Activated CD4-positive, alpha-beta T cell treated with anti-CD3 and anti-CD28 coated beads, Interleukin-2, Interleukin-4, amounts not matched to agents 100 ng/mL and 50 ng/mL, durations not matched to agents 16 hours and 8 hours (primary cell): Measurements from ENCODE around the gene CCDC192.
A peak's percentile ranks its signal among the peaks of the same experiment; 100 is the strongest.
"Not testable (repeated sequence)": the region's sequence is repeated elsewhere in the genome, so short reads cannot be mapped to it uniquely, and the experiment has no call there.

Experiments
- DNase-seq: peaks from one replicate; pipeline ENCODE4 v3.0.0-alpha.2; 2020; ENCODE audit warnings: low spot score

Gene CCDC192

GRCh38 chr5:127699416-127699815 lies 3.8 kb upstream of the CCDC192 start:
- no peak for DNase-seq

- DNase-seq = no peak
Measured at GRCh38 chr5:127700237-127700766, 2.9 kb upstream of the CCDC192 start.

GRCh38 chr5:127702434-127702833 lies 757 bp upstream of the CCDC192 start:
- DNase-seq = no peak

GRCh38 chr5:127705120-127705892 lies 2.1 kb downstream of the CCDC192 start:
- peak; percentile 12 for DNase-seq

- no peak for DNase-seq
Measured at GRCh38 chr5:127706691-127707090, 3.5 kb downstream of the CCDC192 start.

GRCh38 chr5:127707209-127707608 lies 4.0 kb downstream of the CCDC192 start:
- no peak for DNase-seq

- DNase-seq = not testable (repeated sequence)
Measured at GRCh38 chr5:127713083-127713482, 9.9 kb downstream of the CCDC192 start.

GRCh38 chr5:127718181-127718580 lies 15.0 kb downstream of the CCDC192 start:
- DNase-seq = no peak

- no peak for DNase-seq
Measured at GRCh38 chr5:127723571-127723970, 20.4 kb downstream of the CCDC192 start.

- DNase-seq = no peak
Measured at GRCh38 chr5:127725673-127726072, 22.5 kb downstream of the CCDC192 start.

GRCh38 chr5:127732963-127733362 lies 29.8 kb downstream of the CCDC192 start:
- no peak for DNase-seq

GRCh38 chr5:127739348-127739747 lies 36.2 kb downstream of the CCDC192 start:
- not testable (repeated sequence) for DNase-seq

- DNase-seq = no peak
Measured at GRCh38 chr5:127739807-127740384, 36.7 kb downstream of the CCDC192 start.

- DNase-seq = no peak
Measured at GRCh38 chr5:127741412-127741811, 38.2 kb downstream of the CCDC192 start.

GRCh38 chr5:127744241-127744640 lies 41.0 kb downstream of the CCDC192 start:
- no peak for DNase-seq

- DNase-seq = no peak
Measured at GRCh38 chr5:127746756-127747155, 43.6 kb downstream of the CCDC192 start.

GRCh38 chr5:127752503-127753265 lies 49.5 kb downstream of the CCDC192 start:
- DNase-seq = not testable (repeated sequence)

- no peak for DNase-seq
Measured at GRCh38 chr5:127754259-127754658, 51.1 kb downstream of the CCDC192 start.

GRCh38 chr5:127754706-127755105 lies 51.5 kb downstream of the CCDC192 start:
- no peak for DNase-seq

- peak; percentile 34 for DNase-seq
Measured at GRCh38 chr5:127757576-127757975, 54.4 kb downstream of the CCDC192 start.

GRCh38 chr5:127758766-127759283 lies 55.6 kb downstream of the CCDC192 start:
- DNase-seq = no peak

- DNase-seq = no peak
Measured at GRCh38 chr5:127761869-127762268, 58.7 kb downstream of the CCDC192 start.
